GM12878 (cell line): ENCODE results near the gene OPCML.

Source experiments
- EGR1 ChIP-seq, 2 experiments: IDR thresholded peaks; 1 replicate in 1 of 2; 2 replicates in 1 of 2; pipeline ENCODE4 v1.6.1; 2011 to 2012; ENCODE audit warnings: low read depth in 2 of 2, low read length in 2 of 2, borderline replicate concordance in 1 of 2, mild to moderate bottlenecking in 1 of 2, moderate library complexity in 1 of 2
- NFIC ChIP-seq: IDR thresholded peaks from 2 replicates; pipeline ENCODE4 v1.6.1; 2012; ENCODE audit warnings: low read depth, mild to moderate bottlenecking, inconsistent platforms, low read length, moderate library complexity
- NRF1 ChIP-seq: conservative IDR thresholded peaks from 2 replicates; pipeline ENCODE4 v1.6.1; 2011; ENCODE audit warnings: mild to moderate bottlenecking, low read depth, low read length, improper control_type of control experiment
- PAX8 ChIP-seq: fragments of 450-650 bp; IDR thresholded peaks from 2 replicates; pipeline ENCODE4 v1.6.1; 2017; ENCODE audit warnings: mild to moderate bottlenecking, moderate library complexity
- POLR2A ChIP-seq: IDR thresholded peaks from 2 replicates; pipeline ENCODE4 v1.6.1; 2011; ENCODE audit warnings: low read depth, mild to moderate bottlenecking, low read length
- RAD21 ChIP-seq: IDR thresholded peaks from 2 replicates; pipeline ENCODE4 v1.6.1; 2011; ENCODE audit warnings: mild to moderate bottlenecking, low read depth, low read length, moderate library complexity; ENCODE audit not compliant: insufficient read depth
- SP1 ChIP-seq: IDR thresholded peaks from one replicate; pipeline ENCODE4 v1.6.1; 2011; ENCODE audit warnings: low read depth, low read length
- SUPT20H ChIP-seq: IDR thresholded peaks from 2 replicates; pipeline ENCODE4 v1.6.1; 2011; ENCODE audit warnings: low read depth, mild to moderate bottlenecking, low read length, moderate library complexity, borderline replicate concordance; ENCODE audit not compliant: control insufficient read depth
- YY1 ChIP-seq: IDR thresholded peaks from 2 replicates; pipeline ENCODE4 v1.6.1; 2011; ENCODE audit warnings: low read depth, mild to moderate bottlenecking, low read length
- TF ChIP-seq, protein P1 (sequence below): fragments of 450-650 bp; IDR thresholded peaks from 2 replicates; pipeline ENCODE4 v1.6.1; 2016; ENCODE audit warnings: mild to moderate bottlenecking
- TF ChIP-seq, protein P2 (sequence below): IDR thresholded peaks from 2 replicates; pipeline ENCODE4 v1.6.1; 2011; ENCODE audit warnings: low read depth, low read length, improper control_type of control experiment, borderline replicate concordance
- TF ChIP-seq, protein P3 (sequence below), 3 experiments: IDR thresholded peaks in 2 of 3; conservative IDR thresholded peaks in 1 of 3; 2 replicates each; pipeline ENCODE4 v1.5.1; 2011; ENCODE audit warnings: low read depth in 3 of 3, low read length in 3 of 3, mild to moderate bottlenecking in 3 of 3, control low read depth in 2 of 3, moderate library complexity in 2 of 3, inconsistent platforms in 1 of 3, mixed read lengths in 1 of 3; ENCODE audit not compliant: control insufficient read depth in 2 of 3, insufficient read depth in 1 of 3; ENCODE audit errors: extremely low read depth in 1 of 3

DNA sequence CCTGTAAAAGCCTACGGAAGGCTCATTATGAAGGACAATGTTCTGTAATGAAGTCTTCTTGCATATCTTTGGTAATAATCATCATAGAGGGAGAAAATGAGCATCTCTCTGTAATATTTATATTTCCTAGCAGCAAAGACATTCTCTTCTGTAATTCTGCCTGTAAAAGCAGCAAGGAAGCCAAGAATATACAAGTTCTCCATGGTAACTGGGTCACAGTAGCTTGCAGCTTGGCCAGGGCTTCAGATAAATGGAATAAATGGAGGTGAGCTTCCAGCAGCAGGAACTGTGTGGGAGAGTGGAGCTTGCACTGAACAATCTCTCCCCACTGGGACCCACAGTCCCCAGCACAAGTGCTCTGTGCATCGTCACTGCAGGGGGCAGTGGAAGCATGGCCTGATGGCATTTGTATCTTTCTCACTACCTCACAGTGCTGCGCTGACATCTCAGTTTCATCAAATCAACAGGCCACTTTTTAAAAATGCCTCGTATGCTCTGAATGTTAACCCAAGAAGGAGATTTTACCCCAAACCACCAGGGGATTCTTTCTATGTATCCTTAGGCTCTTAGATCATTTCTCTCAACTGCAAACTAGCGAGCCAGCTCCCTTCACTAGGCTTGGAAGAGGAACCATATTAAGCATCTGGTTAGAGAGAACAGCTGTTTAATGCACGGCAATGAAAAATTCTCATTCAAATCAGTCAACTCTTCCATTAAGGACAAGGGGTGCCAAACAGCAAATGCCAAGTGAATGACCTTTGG lies 1059.7 kb downstream of the OPCML start:
- TF ChIP-seq PAX8 (no peak), EGR1 (IDR thresholded peaks at IDR 0.05; ENCODE audit: borderline replicate concordance in 1 of 2, low read depth in 2 of 2, low read length in 2 of 2) (no peak), POLR2A (no peak), NFIC (no peak), RAD21 (peak; percentile 47; the same call in 1 of the 2 replicates), NRF1 (no peak), SUPT20H (no peak), YY1 (no peak), SP1 (no peak)
- TF ChIP-seq, protein P1, sequence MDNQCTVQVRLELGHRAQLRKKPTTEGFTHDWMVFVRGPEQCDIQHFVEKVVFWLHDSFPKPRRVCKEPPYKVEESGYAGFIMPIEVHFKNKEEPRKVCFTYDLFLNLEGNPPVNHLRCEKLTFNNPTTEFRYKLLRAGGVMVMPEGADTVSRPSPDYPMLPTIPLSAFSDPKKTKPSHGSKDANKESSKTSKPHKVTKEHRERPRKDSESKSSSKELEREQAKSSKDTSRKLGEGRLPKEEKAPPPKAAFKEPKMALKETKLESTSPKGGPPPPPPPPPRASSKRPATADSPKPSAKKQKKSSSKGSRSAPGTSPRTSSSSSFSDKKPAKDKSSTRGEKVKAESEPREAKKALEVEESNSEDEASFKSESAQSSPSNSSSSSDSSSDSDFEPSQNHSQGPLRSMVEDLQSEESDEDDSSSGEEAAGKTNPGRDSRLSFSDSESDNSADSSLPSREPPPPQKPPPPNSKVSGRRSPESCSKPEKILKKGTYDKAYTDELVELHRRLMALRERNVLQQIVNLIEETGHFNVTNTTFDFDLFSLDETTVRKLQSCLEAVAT, result no peak
- TF ChIP-seq, protein P2, sequence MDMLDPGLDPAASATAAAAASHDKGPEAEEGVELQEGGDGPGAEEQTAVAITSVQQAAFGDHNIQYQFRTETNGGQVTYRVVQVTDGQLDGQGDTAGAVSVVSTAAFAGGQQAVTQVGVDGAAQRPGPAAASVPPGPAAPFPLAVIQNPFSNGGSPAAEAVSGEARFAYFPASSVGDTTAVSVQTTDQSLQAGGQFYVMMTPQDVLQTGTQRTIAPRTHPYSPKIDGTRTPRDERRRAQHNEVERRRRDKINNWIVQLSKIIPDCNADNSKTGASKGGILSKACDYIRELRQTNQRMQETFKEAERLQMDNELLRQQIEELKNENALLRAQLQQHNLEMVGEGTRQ, result no peak
- TF ChIP-seq, protein P3, sequence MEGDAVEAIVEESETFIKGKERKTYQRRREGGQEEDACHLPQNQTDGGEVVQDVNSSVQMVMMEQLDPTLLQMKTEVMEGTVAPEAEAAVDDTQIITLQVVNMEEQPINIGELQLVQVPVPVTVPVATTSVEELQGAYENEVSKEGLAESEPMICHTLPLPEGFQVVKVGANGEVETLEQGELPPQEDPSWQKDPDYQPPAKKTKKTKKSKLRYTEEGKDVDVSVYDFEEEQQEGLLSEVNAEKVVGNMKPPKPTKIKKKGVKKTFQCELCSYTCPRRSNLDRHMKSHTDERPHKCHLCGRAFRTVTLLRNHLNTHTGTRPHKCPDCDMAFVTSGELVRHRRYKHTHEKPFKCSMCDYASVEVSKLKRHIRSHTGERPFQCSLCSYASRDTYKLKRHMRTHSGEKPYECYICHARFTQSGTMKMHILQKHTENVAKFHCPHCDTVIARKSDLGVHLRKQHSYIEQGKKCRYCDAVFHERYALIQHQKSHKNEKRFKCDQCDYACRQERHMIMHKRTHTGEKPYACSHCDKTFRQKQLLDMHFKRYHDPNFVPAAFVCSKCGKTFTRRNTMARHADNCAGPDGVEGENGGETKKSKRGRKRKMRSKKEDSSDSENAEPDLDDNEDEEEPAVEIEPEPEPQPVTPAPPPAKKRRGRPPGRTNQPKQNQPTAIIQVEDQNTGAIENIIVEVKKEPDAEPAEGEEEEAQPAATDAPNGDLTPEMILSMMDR (IDR thresholded peaks at IDR 0.05 in 2 of 3, conservative IDR thresholded peaks at IDR 0.05 in 1 of 3; ENCODE audit: control insufficient read depth in 2 of 3, extremely low read depth in 1 of 3, insufficient read depth in 1 of 3, low read depth in 3 of 3, low read length in 3 of 3), result peak in 1 of 3 experiments; percentile 7; a peak in 1 of 6 replicates
